GM18511 (cell line): ENCODE data around the gene DNAL4.

Experiments
- ATAC-seq: cut with Tn5 transposase; IDR thresholded peaks from one replicate; pipeline ENCODE4 v1.9.1; 2021; ENCODE audit warnings: mild to moderate bottlenecking, moderate library complexity; ENCODE audit not compliant: unreplicated experiment

Gene DNAL4

DNA sequence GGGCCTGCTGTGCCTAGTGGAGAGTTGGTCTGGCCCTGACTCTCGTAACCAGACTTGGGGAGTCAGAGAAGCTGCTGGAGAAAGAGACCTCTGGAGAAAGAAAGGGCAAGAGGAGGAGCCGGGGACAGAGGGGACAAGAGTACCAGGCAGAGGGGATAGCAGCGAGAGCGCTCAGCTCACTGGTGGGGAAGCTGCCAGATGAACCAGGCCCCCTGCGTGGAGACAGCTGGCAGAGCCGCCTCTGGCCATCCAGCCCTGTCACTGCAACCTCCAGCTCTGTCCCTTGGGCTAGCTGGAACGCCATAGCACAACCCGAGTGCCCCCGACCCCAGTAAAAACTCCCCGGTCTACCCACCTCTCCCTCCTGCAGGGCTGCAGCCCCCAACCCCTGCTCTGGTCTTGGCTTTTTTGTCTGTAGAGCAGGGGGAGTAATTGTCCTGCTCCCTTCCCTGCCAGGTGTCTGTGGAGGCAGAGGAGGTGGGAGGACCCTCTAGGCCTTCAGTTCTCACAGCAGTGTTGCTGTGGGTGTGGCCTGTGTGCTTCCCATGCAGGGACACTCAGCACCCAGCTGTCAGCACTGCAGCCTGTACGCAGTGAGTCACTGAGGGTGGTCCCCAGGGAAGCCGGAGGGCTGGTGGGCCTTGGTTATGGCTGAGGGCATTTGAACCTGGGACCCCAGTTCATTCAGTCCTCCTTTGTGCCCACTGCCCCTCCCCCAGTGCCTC lies 33.3 kb downstream of the DNAL4 start:
- no peak for ATAC-seq

- no peak for ATAC-seq
Observed at GRCh38 chr22:38759005-38759404, 34.9 kb downstream of the DNAL4 start.

DNA sequence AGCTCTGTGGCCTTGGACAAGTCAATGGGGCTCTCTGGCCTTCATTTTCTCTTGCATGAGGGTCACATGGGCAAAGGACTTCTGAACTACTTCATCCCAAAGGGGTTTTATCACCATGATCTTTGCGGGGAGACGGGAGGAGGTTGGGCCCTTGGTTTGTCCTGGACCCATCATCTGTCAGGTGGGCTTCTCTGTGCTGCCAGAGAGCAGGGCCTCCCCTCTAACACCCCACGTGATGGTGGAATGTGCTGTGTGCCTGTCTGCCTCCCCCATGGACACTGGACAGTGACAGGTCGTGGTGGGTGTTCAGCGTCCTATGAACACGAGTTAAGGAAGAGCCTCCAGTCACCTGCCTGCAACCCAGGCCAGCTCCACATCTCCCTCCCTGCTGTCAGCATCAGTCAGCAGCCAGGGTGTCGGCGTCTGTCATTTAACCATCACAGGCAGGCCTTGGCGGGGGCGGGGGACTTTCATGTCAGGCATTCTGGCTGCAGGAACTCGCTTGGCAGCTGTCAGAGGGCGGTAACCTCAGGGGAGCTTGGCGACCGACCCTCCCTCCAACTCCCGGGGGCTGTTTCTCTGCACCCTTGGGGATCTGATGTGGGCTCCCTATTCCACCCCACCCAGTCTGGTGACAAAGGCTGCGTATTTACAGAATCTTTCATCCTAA lies 35.5 kb downstream of the DNAL4 start:
- no peak for ATAC-seq

- no peak for ATAC-seq
Observed at GRCh38 chr22:38757464-38757757, 36.5 kb downstream of the DNAL4 start.

DNA sequence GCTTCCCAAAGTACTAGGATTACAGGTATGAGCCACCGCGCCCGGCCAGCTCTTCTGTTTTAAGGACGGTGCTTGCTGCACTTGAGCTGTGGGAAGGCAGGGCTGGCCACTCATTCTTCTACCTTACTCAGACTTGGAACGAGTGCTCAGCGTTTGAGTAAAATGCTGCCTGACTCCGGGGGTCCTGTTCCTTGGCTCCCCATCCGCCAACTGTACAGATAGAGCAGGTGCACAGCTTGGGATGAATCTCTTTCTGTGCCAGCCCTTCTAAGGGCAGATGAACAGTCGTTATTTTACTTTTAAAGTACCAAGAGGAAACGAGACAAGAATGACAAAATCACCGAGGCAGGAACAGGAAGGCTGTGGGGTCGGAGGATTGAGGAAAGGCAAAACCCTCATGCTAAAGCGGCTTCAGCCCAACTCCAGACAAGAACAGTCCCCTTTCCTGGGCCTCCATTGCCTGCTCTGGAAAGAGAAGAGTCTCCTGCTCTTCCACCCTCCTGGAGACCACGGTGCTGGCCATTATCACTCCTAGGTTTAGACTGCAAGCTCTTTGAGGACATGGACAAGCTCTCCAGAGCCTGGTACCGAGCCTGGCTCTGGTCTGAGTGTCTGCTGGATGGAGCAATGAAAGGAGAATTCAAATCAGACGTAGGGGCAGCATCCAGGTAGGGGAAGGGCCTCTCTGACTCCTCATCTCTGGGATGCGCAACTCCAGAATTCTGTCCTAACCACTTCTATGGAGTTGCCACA lies 37.1 kb downstream of the DNAL4 start:
- ATAC-seq: no peak

- ATAC-seq: peak; percentile 64
Observed at GRCh38 chr22:38755911-38756532, 37.9 kb downstream of the DNAL4 start, which contains the start of gene SUN2. TSS of gene SUN2 (minus strand) at chr22:38755998. CDS start at chr22:38752628, 3,370 bp downstream.

DNA sequence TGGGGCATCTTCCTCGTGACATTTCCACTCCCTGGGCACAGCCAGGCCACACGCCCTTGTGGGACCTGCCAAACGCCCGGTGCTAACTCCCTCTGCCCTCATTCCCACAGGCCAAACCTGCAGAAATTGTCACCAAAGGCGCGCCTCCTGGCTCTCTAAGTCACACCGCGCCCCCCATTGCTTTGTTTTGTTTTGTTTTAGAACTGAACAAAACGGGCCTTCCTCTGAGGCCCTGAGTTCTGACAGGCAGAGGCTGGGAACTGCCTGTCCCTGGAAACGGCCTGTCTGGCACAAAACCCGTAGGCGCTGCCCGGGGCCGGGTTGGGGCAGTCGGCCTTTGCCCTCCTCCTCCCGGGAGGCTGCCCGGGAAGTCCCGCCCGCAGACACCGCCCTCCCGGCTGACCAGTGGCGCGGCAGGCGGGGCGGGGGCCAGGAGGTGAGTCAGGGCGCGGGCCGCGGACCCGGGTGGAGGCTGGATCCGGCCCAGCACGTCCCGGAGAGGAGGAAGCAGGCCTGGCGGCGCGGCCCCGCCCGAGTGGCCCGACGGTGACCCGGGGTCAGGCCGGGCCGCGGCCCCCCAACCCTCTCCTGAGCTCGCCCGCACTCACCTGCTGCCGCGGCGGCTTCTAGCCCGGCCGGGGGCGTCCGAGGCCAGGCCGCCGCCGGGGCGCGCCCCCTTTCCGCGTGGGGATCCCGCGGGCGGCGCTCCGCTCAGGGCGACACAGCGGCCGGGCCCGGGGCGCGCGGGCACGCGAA lies 38.6 kb downstream of the DNAL4 start:
- peak; percentile 35 for ATAC-seq

DNA sequence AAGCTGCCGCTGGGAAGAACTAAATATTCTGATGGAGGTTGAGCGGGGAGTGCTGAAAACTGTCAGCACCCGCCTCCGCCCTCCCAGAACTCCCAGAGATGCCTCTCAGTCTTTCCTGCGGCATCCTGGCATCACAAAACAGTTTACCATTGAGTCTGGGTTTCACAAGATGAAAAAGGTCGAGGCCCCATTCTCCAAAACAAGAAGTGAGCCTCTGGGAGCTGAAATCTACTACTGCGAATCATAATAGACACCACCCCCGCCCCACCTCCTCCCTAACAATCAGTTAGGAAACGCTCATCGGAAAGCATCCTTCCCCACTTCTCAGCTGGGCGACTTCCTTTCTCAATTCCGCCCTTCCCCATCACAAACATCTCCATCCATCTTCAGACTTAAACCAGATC lies 39.2 kb downstream of the DNAL4 start:
- ATAC-seq: no peak

GRCh38 chr22:38753948-38754750 lies 39.8 kb downstream of the DNAL4 start:
- ATAC-seq: no peak

DNA sequence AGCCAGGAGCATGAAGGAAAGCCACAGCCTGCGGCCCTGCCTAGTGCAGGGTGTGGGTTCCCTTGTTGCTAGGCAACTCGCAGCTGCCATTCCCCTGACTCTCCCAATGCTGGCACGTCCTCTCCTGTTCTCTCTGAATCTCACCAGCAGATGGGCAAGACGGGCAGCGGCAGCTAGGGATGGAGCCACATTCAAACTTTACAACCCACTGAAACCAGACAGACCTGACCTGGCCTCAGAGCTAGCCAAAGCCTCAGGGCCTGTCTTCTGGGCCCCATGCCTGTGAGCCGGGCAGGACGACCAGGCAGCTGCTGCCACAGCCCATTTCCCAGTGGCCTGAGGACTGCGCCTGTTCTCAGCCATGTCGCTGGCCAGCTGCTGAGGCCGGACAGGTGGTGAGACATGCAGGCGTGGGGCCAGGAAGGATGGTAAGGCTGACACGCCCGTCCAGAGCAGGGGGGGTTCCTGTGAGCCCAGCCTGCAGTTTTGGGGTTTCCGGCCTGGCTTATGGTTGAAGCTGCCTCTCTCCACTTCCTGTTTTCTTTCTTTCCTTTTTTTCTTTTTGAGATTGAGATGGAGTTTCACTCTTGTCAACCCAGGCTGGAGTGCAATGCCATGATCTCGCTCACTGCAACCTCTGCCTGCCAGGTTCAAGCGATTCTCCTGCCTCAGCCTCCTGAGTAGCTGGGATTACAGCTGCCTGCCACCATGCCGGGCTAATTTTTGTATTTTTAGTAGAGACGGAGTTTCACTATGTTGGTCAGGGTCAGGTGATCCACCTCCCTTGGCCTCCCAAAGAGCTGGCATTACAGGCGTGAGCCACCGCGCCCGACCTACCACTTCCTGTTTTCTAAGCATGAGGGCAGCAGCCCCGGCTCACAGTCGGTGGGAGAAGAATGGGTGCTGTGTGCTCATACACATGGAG lies 42.3 kb downstream of the DNAL4 start:
- ATAC-seq: peak; percentile 49

- ATAC-seq: no peak
Observed at GRCh38 chr22:38751066-38751421, 42.9 kb downstream of the DNAL4 start.

DNA sequence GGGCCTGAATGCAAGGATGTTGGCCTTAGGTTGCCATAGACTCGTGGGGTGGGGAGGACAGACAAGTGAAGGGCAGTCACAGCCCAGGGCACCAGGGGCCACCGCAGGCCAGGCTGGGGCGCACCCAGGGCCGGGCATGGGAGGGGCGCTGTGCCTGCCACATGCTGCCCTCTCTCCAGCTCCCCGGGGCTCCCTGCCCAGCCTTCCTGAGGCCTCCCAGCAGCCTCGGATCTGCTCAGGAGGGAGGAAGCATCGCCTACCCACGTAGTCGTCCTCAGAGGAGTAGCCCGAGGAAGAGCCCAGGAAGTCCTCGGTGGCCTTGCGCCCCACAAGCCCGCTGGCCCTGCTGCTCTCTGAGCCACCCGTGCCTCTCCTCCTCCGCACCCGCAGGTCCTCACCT lies 43.3 kb downstream of the DNAL4 start:
- ATAC-seq: no peak

- no peak for ATAC-seq
Observed at GRCh38 chr22:38750104-38750503, 43.8 kb downstream of the DNAL4 start.

DNA sequence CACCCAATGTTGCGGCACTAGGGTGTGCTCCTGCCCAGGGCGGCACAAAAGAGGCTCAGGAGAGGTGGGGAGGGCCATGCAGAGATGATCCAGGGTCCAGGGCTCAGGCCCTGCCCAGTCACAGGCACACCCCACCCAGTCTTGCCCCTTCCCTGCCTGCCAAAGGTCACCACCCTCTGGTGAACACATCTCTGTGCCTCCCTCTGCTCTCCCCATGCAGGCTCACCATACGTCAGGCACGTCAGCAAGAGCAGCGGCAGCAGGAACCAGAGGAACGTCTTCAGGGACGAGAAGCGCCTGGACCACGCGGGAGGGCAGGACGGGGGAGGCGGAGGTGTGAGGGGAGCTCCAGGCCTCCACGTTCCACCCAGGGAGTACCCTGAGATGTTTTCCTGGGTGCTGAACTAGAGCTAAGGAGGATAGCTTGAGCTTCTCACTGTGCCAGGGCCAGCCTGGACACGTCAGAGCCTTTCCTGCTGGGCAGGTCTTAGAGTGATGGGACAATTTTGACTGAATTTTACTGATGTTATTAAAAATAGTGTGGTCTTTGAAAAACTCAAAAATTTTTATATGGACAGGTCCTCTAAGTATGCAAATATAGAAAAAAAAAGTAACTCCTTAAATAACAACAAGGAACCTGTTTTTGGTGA lies 45.3 kb downstream of the DNAL4 start:
- ATAC-seq: no peak

- no peak for ATAC-seq
Observed at GRCh38 chr22:38745676-38746460, 48.1 kb downstream of the DNAL4 start.

GRCh38 chr22:38744981-38745380 lies 49.0 kb downstream of the DNAL4 start:
- no peak for ATAC-seq

GRCh38 chr22:38742176-38742942 lies 51.6 kb downstream of the DNAL4 start:
- ATAC-seq: no peak
